Measurements from ENCODE around the gene GPR160. TPM values are rescaled to one million over a fixed set of nuclear protein-coding genes. Genes with fewer than 3 reads are reported as not detected.

Gene GPR160
- total and polyA plus RNA-seq, 2 of the 13 experiments (the other 11 are each of a cell fraction or from before 2014, with no cell fraction given): 12.1 to 23.2 TPM

- TF ChIP-seq AHDC1 (CRISPR knock-in tag; IDR thresholded peaks at IDR 0.05; ENCODE audit: borderline replicate concordance) (peak; percentile 83; the same call in 1 of the 2 replicates), YEATS2 (CRISPR knock-in tag; IDR thresholded peaks at IDR 0.05; ENCODE audit: borderline replicate concordance) (0 out of 2 replicates have a peak, but pooled peaks have one; percentile 20), SNAPC2 (CRISPR knock-in tag; IDR thresholded peaks at IDR 0.05) (no peak), CHD4 (IDR thresholded peaks at IDR 0.05; ENCODE audit: borderline replicate concordance, low read length) (0 out of 2 replicates have a peak, but pooled peaks have one; percentile 23), SP4 (CRISPR knock-in tag; IDR thresholded peaks at IDR 0.05) (no peak), PRDM15 (CRISPR knock-in tag; IDR thresholded peaks at IDR 0.05) (no peak), TRIM22 (IDR thresholded peaks at IDR 0.05) (no peak), AKAP8 (CRISPR knock-in tag; IDR thresholded peaks at IDR 0.05) (no peak), AGO2 (optimal IDR thresholded peaks at IDR 0.05; ENCODE audit: low read depth, low read length) (no peak), ARNTL (CRISPR knock-in tag; IDR thresholded peaks at IDR 0.05) (no peak), ZNF607 (CRISPR knock-in tag; IDR thresholded peaks at IDR 0.05; ENCODE audit: borderline replicate concordance) (no peak), SMAD3 (CRISPR knock-in tag; IDR thresholded peaks at IDR 0.05) (0 out of 2 replicates have a peak, but pooled peaks have one; percentile 15), ZFY (CRISPR knock-in tag; IDR thresholded peaks at IDR 0.05) (peak; percentile 35; the same call in 1 of the 2 replicates), ZFP36L2 (CRISPR knock-in tag; IDR thresholded peaks at IDR 0.05) (no peak), SKI (IDR thresholded peaks at IDR 0.05; ENCODE audit: partially characterized antibody) (no peak), ZNF558 (CRISPR knock-in tag; IDR thresholded peaks at IDR 0.05; ENCODE audit: borderline replicate concordance) (no peak)
Measured at GRCh38 chr3:170003881-170004356, 33.9 kb upstream of the GPR160 start (continued).
